Ishikawa (cell line): ENCODE data around the gene NUP50.

Experiments
- CEBPB ChIP-seq: IDR thresholded peaks from 2 replicates; pipeline ENCODE4 v1.6.1; 2012
- CREB1 ChIP-seq: IDR thresholded peaks from 2 replicates; pipeline ENCODE4 v1.6.1; 2012; ENCODE audit warnings: low read depth
- EGR1 ChIP-seq: IDR thresholded peaks from 2 replicates; pipeline ENCODE4 v1.6.1; 2012
- EP300 ChIP-seq: IDR thresholded peaks from 2 replicates; pipeline ENCODE4 v1.6.1; 2012; ENCODE audit warnings: borderline replicate concordance
- FOXM1 ChIP-seq: IDR thresholded peaks from 2 replicates; pipeline ENCODE4 v1.6.1; 2012; ENCODE audit warnings: low read depth, borderline replicate concordance
- NFIC ChIP-seq: IDR thresholded peaks from 2 replicates; pipeline ENCODE4 v1.6.1; 2012
- RAD21 ChIP-seq: IDR thresholded peaks from 2 replicates; pipeline ENCODE4 v1.6.1; 2012; ENCODE audit warnings: low read depth
- TAF1 ChIP-seq: IDR thresholded peaks from 2 replicates; pipeline ENCODE4 v1.6.1; 2012; ENCODE audit warnings: low read depth, mild to moderate bottlenecking
- TCF12 ChIP-seq: IDR thresholded peaks from 2 replicates; pipeline ENCODE4 v1.6.1; 2012; ENCODE audit warnings: low read depth
- TEAD4 ChIP-seq: IDR thresholded peaks from 2 replicates; pipeline ENCODE4 v1.6.1; 2012
- YY1 ChIP-seq: IDR thresholded peaks from 2 replicates; pipeline ENCODE4 v1.6.1; 2012; ENCODE audit warnings: low read depth
- ZBTB7A ChIP-seq: IDR thresholded peaks from 2 replicates; pipeline ENCODE4 v1.6.1; 2012; ENCODE audit warnings: low read depth
- TF ChIP-seq, protein P1 (sequence below): IDR thresholded peaks from 2 replicates; pipeline ENCODE4 v1.6.1; 2012
- TF ChIP-seq, protein P2 (sequence below): IDR thresholded peaks from 2 replicates; pipeline ENCODE4 v1.6.1; 2012
- TF ChIP-seq, protein P3 (sequence below): IDR thresholded peaks from 2 replicates; pipeline ENCODE4 v1.6.1; 2012; ENCODE audit warnings: low read depth, mild to moderate bottlenecking

NUP50 gene

DNA sequence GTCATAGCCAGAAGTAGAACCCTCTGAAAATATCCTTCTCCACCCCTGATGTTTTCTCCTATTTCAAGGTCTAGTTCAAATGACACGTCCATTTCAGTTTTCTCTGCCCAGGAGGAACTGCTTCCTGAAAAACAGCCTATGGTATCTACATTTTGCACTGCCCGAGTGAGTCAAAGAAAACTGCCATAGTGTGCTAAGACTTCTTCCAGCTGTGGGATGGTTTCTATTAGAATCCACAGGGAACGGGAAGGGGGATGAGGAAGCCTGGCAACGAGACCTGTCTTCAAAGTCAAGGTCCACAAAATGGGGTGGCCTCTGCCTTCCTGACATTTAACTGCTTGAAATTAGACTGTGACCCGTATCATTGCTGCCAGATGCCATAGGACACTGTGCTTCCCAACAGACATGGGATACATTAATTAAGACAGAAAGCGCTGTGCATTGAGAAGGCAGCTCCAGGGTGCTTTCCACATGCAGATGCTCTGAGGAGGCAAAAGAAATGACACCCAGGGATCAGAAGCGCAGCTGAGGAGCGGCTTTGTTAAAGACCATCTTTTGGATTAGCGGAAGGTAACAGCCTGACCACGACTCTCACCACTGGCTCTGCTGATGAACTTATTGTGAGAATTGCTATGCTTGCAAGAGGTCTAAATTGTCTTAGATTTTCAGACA, 39.4 kb upstream of the NUP50 start:
- no peak for TF ChIP-seq RAD21
- no peak for TF ChIP-seq FOXM1
- no peak for TF ChIP-seq EP300
- TF ChIP-seq, protein P1, sequence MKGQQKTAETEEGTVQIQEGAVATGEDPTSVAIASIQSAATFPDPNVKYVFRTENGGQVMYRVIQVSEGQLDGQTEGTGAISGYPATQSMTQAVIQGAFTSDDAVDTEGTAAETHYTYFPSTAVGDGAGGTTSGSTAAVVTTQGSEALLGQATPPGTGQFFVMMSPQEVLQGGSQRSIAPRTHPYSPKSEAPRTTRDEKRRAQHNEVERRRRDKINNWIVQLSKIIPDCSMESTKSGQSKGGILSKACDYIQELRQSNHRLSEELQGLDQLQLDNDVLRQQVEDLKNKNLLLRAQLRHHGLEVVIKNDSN = no peak
- no peak for TF ChIP-seq NFIC
- no peak for TF ChIP-seq TCF12
- TF ChIP-seq, protein P2, sequence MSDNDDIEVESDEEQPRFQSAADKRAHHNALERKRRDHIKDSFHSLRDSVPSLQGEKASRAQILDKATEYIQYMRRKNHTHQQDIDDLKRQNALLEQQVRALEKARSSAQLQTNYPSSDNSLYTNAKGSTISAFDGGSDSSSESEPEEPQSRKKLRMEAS = no peak
- no peak for TF ChIP-seq CEBPB
- TF ChIP-seq ZBTB7A = no peak
- no peak for TF ChIP-seq TEAD4
- no peak for TF ChIP-seq TAF1
- TF ChIP-seq YY1 = no peak
- TF ChIP-seq CREB1 = no peak
- TF ChIP-seq, protein P3, sequence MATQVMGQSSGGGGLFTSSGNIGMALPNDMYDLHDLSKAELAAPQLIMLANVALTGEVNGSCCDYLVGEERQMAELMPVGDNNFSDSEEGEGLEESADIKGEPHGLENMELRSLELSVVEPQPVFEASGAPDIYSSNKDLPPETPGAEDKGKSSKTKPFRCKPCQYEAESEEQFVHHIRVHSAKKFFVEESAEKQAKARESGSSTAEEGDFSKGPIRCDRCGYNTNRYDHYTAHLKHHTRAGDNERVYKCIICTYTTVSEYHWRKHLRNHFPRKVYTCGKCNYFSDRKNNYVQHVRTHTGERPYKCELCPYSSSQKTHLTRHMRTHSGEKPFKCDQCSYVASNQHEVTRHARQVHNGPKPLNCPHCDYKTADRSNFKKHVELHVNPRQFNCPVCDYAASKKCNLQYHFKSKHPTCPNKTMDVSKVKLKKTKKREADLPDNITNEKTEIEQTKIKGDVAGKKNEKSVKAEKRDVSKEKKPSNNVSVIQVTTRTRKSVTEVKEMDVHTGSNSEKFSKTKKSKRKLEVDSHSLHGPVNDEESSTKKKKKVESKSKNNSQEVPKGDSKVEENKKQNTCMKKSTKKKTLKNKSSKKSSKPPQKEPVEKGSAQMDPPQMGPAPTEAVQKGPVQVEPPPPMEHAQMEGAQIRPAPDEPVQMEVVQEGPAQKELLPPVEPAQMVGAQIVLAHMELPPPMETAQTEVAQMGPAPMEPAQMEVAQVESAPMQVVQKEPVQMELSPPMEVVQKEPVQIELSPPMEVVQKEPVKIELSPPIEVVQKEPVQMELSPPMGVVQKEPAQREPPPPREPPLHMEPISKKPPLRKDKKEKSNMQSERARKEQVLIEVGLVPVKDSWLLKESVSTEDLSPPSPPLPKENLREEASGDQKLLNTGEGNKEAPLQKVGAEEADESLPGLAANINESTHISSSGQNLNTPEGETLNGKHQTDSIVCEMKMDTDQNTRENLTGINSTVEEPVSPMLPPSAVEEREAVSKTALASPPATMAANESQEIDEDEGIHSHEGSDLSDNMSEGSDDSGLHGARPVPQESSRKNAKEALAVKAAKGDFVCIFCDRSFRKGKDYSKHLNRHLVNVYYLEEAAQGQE = no peak
- no peak for TF ChIP-seq EGR1

DNA sequence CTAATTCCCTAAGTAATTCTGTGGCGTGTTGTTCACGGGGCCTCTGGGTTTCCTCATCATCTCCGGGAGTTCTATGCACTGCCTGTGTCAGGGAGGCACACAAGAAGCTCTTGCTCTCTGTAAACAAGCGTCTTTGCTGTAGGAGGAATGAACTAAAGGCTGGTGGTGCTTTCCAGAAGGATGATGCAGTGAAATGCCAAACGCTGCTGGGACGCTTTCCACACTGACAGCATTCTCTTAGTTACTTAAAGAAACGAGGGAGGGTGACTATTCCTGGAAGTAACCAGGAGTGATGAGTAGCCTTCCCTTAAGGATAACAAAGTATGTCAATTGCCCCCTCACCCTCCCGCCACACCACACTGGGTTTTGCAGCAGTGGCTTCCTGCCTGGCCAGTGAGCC, 38.5 kb upstream of the NUP50 start:
- TF ChIP-seq EGR1 = no peak
- TF ChIP-seq, protein P1 = no peak
- no peak for TF ChIP-seq CEBPB
- no peak for TF ChIP-seq TEAD4
- no peak for TF ChIP-seq TCF12
- no peak for TF ChIP-seq FOXM1
- no peak for TF ChIP-seq EP300
- TF ChIP-seq, protein P3 = no peak
- no peak for TF ChIP-seq RAD21

DNA sequence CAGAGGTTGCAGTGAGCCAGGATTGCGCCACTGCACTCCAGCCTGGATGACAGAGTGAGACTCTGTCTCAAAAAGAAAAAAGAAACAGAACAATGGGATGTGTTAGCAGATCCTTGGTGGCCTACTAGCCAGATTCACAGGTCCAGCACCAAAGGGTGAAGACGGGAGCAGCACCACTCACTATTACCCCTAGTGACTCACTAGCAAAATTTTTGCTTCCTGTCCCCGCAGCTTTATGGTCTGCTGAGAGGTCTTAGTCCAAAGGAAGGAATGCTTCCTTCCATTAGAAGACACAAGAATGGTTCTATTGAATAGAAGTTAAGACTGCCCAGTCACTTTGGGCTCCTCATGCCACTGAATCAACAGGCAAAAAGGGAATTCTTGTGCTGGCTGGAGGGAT, 35.9 kb upstream of the NUP50 start:
- no peak for TF ChIP-seq TCF12

DNA sequence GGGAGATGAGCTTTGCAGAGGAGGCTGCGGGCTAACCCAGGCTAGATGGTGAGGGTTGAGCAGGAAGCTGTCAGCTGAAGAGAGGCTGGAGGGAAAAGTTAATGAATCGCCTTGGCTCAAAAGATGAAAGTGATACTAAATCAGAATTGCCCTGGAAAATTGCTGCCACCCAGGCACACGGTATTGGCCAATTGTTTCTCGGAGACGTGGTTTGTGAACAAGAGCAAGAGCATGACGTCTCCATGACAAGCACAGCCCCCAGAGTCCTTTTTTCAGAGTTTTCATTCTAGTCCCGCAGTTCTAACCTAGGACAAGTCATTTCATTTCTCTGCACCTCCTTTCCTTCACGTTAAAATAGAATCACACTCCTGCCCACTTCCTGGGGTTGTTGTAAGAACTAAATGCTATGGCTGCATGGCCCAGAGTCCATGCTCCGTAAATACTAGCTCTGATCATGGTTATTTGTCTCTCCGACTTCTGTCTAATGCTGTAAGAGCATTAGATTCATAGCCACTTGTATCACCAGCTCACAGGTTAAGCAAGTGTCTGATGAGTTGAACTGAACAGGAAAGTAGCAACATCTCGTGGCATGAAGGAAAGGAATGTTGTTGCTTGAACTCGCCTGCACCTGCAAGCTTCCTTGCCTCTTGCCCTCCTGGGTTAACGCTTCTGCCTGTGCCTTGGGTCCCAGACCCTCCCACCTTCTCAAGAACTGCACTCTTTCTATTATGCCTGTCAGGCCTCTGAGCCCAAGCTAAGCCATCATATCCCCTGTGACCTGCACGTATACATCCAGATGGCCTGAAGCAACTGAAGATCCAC, 33.8 kb upstream of the NUP50 start:
- TF ChIP-seq TCF12 (no peak), FOXM1 (no peak), CREB1 (no peak), EP300 (no peak), YY1 (no peak), NFIC (no peak), RAD21 (no peak), ZBTB7A (no peak), CEBPB (no peak), EGR1 (no peak), TAF1 (no peak), TEAD4 (no peak)
- TF ChIP-seq, protein P1 = no peak
- TF ChIP-seq, protein P2 = no peak
- TF ChIP-seq, protein P3 = no peak
